Measurements from ENCODE around the gene TPGS2.
"Not testable (repeated sequence)": the region's sequence is repeated elsewhere in the genome, so short reads cannot be mapped to it uniquely, and the experiment has no call there.

Gene TPGS2

DNA sequence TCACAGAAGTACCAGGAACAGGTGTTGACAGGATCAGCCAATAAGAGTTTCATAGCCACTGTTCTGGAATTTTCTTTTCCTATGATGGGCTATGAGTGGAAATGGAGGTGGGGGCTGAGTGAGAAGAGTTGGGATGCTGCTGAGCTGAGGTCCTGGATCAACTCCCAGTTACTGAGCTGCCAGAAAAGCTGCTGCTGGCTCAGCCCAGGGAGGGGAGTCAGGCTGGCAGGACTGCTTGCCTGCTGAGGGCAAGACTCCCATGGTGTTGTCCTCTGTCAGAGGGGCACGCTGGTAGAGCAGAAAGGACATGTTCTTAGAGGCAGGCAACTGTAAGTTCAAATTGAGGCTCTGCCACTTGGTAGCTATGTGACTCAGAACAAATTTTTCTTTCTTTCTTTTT, 11.8 kb downstream of the TPGS2 start:
- DNase-seq (ENCODE audit: extremely low spot score), result no peak
- TF ChIP-seq, protein P1, sequence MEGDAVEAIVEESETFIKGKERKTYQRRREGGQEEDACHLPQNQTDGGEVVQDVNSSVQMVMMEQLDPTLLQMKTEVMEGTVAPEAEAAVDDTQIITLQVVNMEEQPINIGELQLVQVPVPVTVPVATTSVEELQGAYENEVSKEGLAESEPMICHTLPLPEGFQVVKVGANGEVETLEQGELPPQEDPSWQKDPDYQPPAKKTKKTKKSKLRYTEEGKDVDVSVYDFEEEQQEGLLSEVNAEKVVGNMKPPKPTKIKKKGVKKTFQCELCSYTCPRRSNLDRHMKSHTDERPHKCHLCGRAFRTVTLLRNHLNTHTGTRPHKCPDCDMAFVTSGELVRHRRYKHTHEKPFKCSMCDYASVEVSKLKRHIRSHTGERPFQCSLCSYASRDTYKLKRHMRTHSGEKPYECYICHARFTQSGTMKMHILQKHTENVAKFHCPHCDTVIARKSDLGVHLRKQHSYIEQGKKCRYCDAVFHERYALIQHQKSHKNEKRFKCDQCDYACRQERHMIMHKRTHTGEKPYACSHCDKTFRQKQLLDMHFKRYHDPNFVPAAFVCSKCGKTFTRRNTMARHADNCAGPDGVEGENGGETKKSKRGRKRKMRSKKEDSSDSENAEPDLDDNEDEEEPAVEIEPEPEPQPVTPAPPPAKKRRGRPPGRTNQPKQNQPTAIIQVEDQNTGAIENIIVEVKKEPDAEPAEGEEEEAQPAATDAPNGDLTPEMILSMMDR (IDR thresholded peaks at IDR 0.05; ENCODE audit: control extremely low read depth, extremely low read depth, low read depth, missing control alignments), result no peak
- ChIA-PET POLR2A (no interaction called here), CTCF (interaction anchor here (1.0 to 5.1 kb wide), 3 partner anchors 7 to 12 kb away, joined by 3 to 41 read pairs (median 7); partner anchors contain the start of genes KIAA1328 and TPGS2)

DNA sequence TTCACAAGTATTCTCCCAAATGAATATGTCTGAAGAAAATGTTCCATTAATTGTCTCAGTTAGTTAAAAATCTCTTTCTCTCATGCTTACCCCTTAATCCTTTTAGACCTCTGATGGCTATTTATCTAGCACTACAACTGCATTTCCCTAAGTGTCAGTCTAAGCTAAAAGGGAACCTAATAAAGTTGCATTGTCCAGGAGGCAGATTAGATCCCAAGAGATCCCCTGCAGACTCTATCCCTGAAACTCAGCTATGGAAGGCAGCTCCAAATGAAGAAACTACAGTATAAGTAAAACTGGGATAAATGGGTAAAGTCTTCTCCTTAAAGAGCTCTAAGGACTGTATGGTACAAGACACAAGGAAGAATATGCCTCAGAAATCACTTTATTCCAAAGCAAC, 12.7 kb downstream of the TPGS2 start:
- CTCF ChIA-PET, result interaction anchor here (6.5 kb wide), 1 partner anchor 12 kb away, joined by 35 read pairs; the partner anchor contains the start of genes KIAA1328 and TPGS2
- DNase-seq (ENCODE audit: extremely low spot score); POLR2A ChIA-PET: not testable (repeated sequence)

DNA sequence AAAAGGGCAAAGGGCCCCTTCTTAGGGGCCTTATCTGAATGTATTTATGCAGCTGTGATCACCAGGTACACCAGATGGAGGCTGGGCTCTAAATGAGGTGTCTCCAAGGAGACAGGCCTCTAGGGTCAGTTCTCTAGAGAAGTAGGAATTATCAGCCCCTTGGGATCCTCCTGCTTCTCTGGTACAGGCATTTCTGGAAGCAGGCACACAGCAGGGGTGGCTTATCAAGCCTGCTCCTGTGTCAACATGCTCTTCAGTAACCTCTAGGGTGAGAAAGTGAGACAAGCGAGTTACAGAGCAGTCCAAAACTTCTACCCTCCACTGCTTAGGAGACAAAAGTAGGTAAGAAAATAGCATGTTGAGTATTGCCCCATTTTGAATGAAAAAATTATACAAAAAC, 13.8 kb downstream of the TPGS2 start:
- no peak for DNase-seq (ENCODE audit: extremely low spot score)
- ChIA-PET POLR2A (no interaction called here), CTCF (interaction anchor here (1.5 to 6.5 kb wide), 2 partner anchors 13 to 17 kb away, joined by 7 to 35 read pairs; partner anchors contain the start of genes KIAA1328 and TPGS2)
- TF ChIP-seq, protein P1 (IDR thresholded peaks at IDR 0.05; ENCODE audit: control extremely low read depth, extremely low read depth, low read depth, missing control alignments), result no peak

DNA sequence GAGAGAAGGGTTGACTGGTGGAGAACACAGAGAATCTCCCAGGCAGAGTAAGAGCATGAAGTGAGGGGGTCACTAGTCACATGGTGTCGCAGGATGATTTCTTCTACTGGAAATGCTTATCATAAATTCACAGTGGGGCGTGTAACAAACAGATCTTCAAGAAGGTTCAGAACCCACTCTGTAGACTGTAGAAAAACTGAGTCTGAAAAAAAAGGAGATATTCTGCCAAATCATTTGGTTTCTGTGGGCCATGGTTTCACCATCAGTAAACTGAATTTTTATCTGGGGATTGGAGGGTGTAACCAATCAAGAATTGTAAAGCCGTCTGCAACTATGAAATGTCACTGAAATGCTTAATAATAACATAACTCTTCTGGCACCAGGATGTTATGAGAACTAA, 15.0 kb downstream of the TPGS2 start:
- ChIA-PET CTCF (interaction anchor here (1.2 to 6.5 kb wide), 4 partner anchors 9 to 126 kb away, joined by 7 to 35 read pairs (median 7); partner anchors contain the start of genes KIAA1328 and TPGS2), POLR2A (no interaction called here)
- no peak for DNase-seq (ENCODE audit: extremely low spot score)
- TF ChIP-seq, protein P1 (IDR thresholded peaks at IDR 0.05; ENCODE audit: control extremely low read depth, extremely low read depth, low read depth, missing control alignments), result no peak

DNA sequence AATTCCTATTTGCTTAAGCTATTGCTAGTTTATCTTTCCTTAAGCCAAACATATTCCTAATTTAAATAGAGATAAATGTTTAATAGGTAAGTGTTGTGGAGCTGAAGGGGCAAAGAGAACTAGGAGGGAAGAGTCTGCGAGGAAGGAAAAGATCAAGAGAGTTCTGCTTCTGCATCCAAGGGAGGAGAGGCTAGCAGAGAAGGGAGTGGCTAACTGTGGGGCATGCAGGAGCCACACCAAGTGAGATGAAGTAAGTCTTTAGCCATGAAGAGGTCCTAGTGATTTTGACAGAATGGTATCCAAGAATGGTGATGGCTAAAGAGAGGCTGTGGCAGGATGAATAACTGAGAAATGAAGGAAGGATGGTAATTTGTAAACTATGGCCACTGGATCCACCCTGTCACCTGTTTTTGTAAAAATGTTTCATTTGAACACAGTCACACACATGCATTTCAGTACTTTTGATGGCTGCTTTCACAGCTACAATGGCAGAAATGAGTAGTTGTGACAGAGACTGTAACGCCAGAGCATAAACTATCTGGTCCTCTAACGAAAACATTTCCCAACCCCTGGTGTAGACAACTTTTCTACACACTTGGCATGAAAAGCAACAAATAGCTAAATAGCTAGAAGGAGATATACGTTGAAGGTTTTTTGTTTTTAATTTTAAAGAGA, 15.6 kb downstream of the TPGS2 start:
- DNase-seq (ENCODE audit: extremely low spot score), result no peak
- TF ChIP-seq, protein P1 (IDR thresholded peaks at IDR 0.05; ENCODE audit: control extremely low read depth, extremely low read depth, low read depth, missing control alignments), result no peak
- ChIA-PET CTCF (interaction anchor here (1.2 to 6.5 kb wide), 6 partner anchors 6 to 125 kb away, joined by 7 to 41 read pairs (median 14); partner anchors contain the start of genes KIAA1328 and TPGS2), POLR2A (no interaction called here)

DNA sequence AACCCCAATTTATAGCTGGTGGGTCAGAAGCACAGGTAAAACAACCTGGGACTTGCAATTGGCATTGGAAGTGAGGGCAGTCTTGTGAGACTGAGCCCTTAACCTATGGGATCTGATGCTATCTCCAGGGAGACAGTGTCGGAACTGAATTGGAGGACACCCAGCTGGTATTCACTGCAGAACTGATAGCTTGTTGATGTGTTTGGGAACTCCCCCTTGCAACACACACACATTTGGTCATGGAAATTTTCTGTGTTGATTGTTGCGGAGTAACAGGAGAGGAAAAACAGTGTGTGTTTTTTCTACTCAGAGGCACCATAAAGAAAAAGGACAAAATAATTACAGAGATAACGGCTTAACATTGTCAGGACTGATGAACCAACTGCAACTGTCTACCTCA, 16.1 kb downstream of the TPGS2 start:
- DNase-seq (ENCODE audit: extremely low spot score), result no peak
- ChIA-PET CTCF (interaction anchor here (0.8 to 6.5 kb wide), 7 partner anchors 6 to 133 kb away, joined by 3 to 41 read pairs (median 9); partner anchors contain the start of genes KIAA1328 and TPGS2), POLR2A (no interaction called here)
- TF ChIP-seq, protein P1 (IDR thresholded peaks at IDR 0.05; ENCODE audit: control extremely low read depth, extremely low read depth, low read depth, missing control alignments), result no peak

GRCh38 chr18:36811955-36812354, 16.8 kb downstream of the TPGS2 start:
- POLR2A ChIA-PET, result no interaction called here
- DNase-seq (ENCODE audit: extremely low spot score), result no peak
- CTCF ChIA-PET, result interaction anchor here (0.8 to 6.5 kb wide), 8 partner anchors 7 to 132 kb away, joined by 3 to 41 read pairs (median 8); partner anchors contain the start of genes KIAA1328 and TPGS2
- TF ChIP-seq, protein P1 (IDR thresholded peaks at IDR 0.05; ENCODE audit: control extremely low read depth, extremely low read depth, low read depth, missing control alignments), result no peak

Measured in GM10248 (cell line).